Testis (tissue), 3 donors: ENCODE data around the gene NEK9. TPM values are rescaled to one million over a fixed set of nuclear protein-coding genes. Genes with fewer than 3 reads are reported as not detected.

ENCODE experiments used
- DNase-seq: peaks from one replicate; pipeline ENCODE4 v3.0.0-alpha.2; 2019
- H3K27ac ChIP-seq, 2 donors: fragments of 200-600 bp; sonication (generic); one replicate each; pipeline ENCODE4 v1.5.1; 2019
- H3K27me3 ChIP-seq: fragments of 200-600 bp; sonication (generic); one replicate; pipeline ENCODE4 v1.5.1; 2019
- H3K36me3 ChIP-seq: fragments of 200-600 bp; sonication (generic); one replicate; pipeline ENCODE4 v1.5.1; 2017; ENCODE audit warnings: low read depth; ENCODE audit errors: missing control alignments
- H3K4me1 ChIP-seq: fragments of 200-600 bp; sonication (generic); one replicate; pipeline ENCODE4 v1.5.1; 2019
- H3K4me3 ChIP-seq, 2 donors: fragments of 200-600 bp; sonication (generic); one replicate each; pipeline ENCODE4 v1.5.1; 2017 to 2019
- H3K9me3 ChIP-seq: fragments of 200-600 bp; sonication (generic); one replicate; pipeline ENCODE4 v1.5.1; 2017
- CTCF ChIP-seq, 3 experiments: fragments of 450-650 bp in 2 of 3; fragments of 200-600 bp in 1 of 3; sonication (generic) in 1 of 3; IDR thresholded peaks; one replicate each; pipeline ENCODE4 v1.5.1; 2016 to 2019; ENCODE audit warnings: antibody characterized with exemption in 3 of 3, mild to moderate bottlenecking in 2 of 3, moderate library complexity in 1 of 3
- POLR2A ChIP-seq: fragments of 450-650 bp; IDR thresholded peaks from one replicate; pipeline ENCODE4 v1.6.1; 2017; ENCODE audit warnings: antibody characterized with exemption, mild to moderate bottlenecking, moderate library complexity
- WGBS, 2 donors: methylation state at CpG; one replicate each; pipeline ENCODE4 v1.1.5; 2018; 5-methylcytosine and 5-hydroxymethylcytosine counted together
- intact Hi-C: fragments of 100-400 bp; cut with DNase I; formaldehyde crosslinking; loops from one replicate; pipeline ENCODE4 v1.15.1; 2023; ENCODE audit warnings: low total_unique reads
- polyA plus RNA-seq: library from polyadenylated mRNA; stranded (reverse); fragments of 350-450 nt; fragmentation: Illumina TruSeq; extraction: RNeasy Lipid Tissue Mini Kit (QIAGEN cat#74804); gene quantifications from one replicate; pipeline ENCODE4 v1.2.3, GENCODE V29; 2014; ENCODE audit warnings: low read depth, low replicate concordance; ENCODE audit not compliant: insufficient read depth
- total RNA-seq, 2 donors: library from RNA; depleted of rRNA; stranded (reverse); fragments of >200 nt; gene quantifications; one replicate each; pipeline ENCODE4 v1.2.3, GENCODE V29; 2016

The NEK9 gene
- total and polyA plus RNA-seq, 3 donors from 2014 or later, result 86.6 to 125 (median 120) TPM

- DNase-seq, result no peak
- Histone ChIP-seq H3K4me3 (no peak overlapping the region), H3K27ac (no peak overlapping the region), H3K9me3 (no peaks in the 10 kb centered on the region), H3K36me3 (no peaks in the 10 kb centered on the region), H3K27me3 (no peaks in the 10 kb centered on the region), H3K4me1 (peaks cover 20% of the 10 kb centered on the region)
- 80 to 81% methylated on average over 3 of the region's 3 CpGs for WGBS, 2 donors
- TF ChIP-seq CTCF (IDR thresholded peaks at IDR 0.05) (no peak), POLR2A (no peak)
- intact Hi-C loops, result no loop called here
These were observed 79.9 kb downstream of the NEK9 start for GRCh38 chr14:75046899-75047298.

- peaks cover 21% of the 10 kb centered on the region for H3K4me1 ChIP-seq
- no peaks in the 10 kb centered on the region for H3K9me3 ChIP-seq
- TF ChIP-seq POLR2A (no peak), CTCF (IDR thresholded peaks at IDR 0.05) (no peak)
- no peak overlapping the region for H3K4me3 ChIP-seq
- WGBS, 2 donors, result 93 to 95% methylated on average over 5 of the region's 5 CpGs
- DNase-seq, result no peak
- H3K27ac ChIP-seq, result no peak overlapping the region
- H3K36me3 ChIP-seq, result no peaks in the 10 kb centered on the region
- intact Hi-C loops, result no loop called here
- H3K27me3 ChIP-seq, result no peaks in the 10 kb centered on the region
These were observed 80.6 kb downstream of the NEK9 start for GRCh38 chr14:75046275-75046674.

- TF ChIP-seq CTCF (IDR thresholded peaks at IDR 0.05) (no peak), POLR2A (no peak)
- Histone ChIP-seq H3K9me3 (no peaks in the 10 kb centered on the region), H3K4me1 (peaks cover 13% of the 10 kb centered on the region), H3K27ac (no peak overlapping the region), H3K36me3 (no peaks in the 10 kb centered on the region), H3K27me3 (no peaks in the 10 kb centered on the region), H3K4me3 (no peak overlapping the region)
- intact Hi-C loops, result no loop called here
- 84 to 88% methylated on average over 8 of the region's 8 CpGs for WGBS, 2 donors
- DNase-seq, result no peak
These were observed 82.1 kb downstream of the NEK9 start for GRCh38 chr14:75044752-75045151.

- intact Hi-C loops, result no loop called here
- DNase-seq, result no peak
- Histone ChIP-seq H3K4me3 (no peak overlapping the region), H3K36me3 (no peaks in the 10 kb centered on the region), H3K9me3 (no peaks in the 10 kb centered on the region), H3K4me1 (peaks cover 12% of the 10 kb centered on the region), H3K27me3 (no peaks in the 10 kb centered on the region), H3K27ac (no peak overlapping the region)
- TF ChIP-seq CTCF (IDR thresholded peaks at IDR 0.05) (no peak), POLR2A (no peak)
- 61 to 86% methylated on average over 2 of the region's 2 CpGs for WGBS, 2 donors
These were observed 82.5 kb downstream of the NEK9 start for GRCh38 chr14:75044322-75044721.

GRCh38 chr14:75042035-75042434, 84.8 kb downstream of the NEK9 start:
- WGBS, 2 donors, result 45 to 49% methylated on average over 6 of the region's 6 CpGs
- Histone ChIP-seq H3K4me1 (peaks cover 4% of the 10 kb centered on the region), H3K9me3 (no peaks in the 10 kb centered on the region), H3K4me3 (no peak overlapping the region), H3K27me3 (no peaks in the 10 kb centered on the region), H3K36me3 (no peaks in the 10 kb centered on the region), H3K27ac (peak overlapping the region in 1 of 2 donors; percentile 2)
- no peak for TF ChIP-seq POLR2A
- no peak for TF ChIP-seq CTCF (IDR thresholded peaks at IDR 0.05)
- intact Hi-C loops, result no loop called here
- no peak for DNase-seq
